ENCODE data around the gene C16orf78. TPM values are rescaled to one million over a fixed set of nuclear protein-coding genes. Genes with fewer than 3 reads are reported as not detected.

C16orf78 gene
- polyA plus RNA-seq, 1 donor from 2014 or later = not detected

GRCh38 chr16:49400611-49401010 is 27.0 kb downstream of the C16orf78 start:
- Histone ChIP-seq H3K79me2 (replicated peaks; ENCODE audit: insufficient read depth, low read length) (no peaks in the 10 kb centered on the region), H3F3A (ENCODE audit: insufficient read depth, low read length, poor library complexity, severe bottlenecking) (no peaks in the 10 kb centered on the region), H2AFZ (ENCODE audit: low read depth, low read length) (no peak overlapping the region), H3K9ac (ENCODE audit: low read length) (no peak overlapping the region), H3K4me2 (ENCODE audit: low read length) (no peak overlapping the region), H3K9me2 (ENCODE audit: insufficient read depth, low read length) (no peaks in the 10 kb centered on the region), H3K27ac (ENCODE audit: low read length) (no peak overlapping the region), H3K27me3 (ENCODE audit: insufficient read depth, low read depth, low read length) (no peaks in the 10 kb centered on the region), H3K4me3 (ENCODE audit: low read length) (no peak overlapping the region), H4K20me1 (ENCODE audit: insufficient read depth) (no peaks in the 10 kb centered on the region), H3K36me3 (ENCODE audit: insufficient read depth, low read length) (no peaks in the 10 kb centered on the region), H3K9me3 (ENCODE audit: low read length) (peaks cover 4% of the 10 kb centered on the region)
- no peak for TF ChIP-seq RAD21 (conservative IDR thresholded peaks at IDR 0.05)
- TF ChIP-seq MXI1 (conservative IDR thresholded peaks at IDR 0.05; ENCODE audit: poor library complexity, severe bottlenecking) = no peak
- TF ChIP-seq SMC3 (conservative IDR thresholded peaks at IDR 0.05; ENCODE audit: poor library complexity) = no peak
- TF ChIP-seq POLR2AphosphoS5 (IDR thresholded peaks at IDR 0.05) = no peak

DNA sequence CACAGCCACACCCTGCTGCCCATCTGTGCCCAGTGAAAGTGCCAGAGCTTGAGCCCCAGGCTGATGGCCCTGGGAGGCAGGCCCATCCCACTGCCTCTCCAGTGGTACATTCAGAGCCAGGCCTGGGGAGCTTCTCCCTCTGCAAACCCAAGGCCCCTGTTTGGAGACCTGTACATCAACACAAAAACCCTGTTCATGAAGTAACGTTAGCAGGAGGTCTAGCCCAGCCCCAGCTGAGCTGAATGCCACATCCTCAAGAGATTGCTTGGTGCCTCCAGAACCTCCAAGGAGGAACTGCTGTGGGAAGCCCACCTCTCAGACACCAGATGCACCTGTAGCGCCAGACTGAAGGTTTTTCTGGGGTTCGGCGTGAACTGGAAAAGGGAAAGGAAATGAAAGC is 31.5 kb downstream of the C16orf78 start:
- TF ChIP-seq, protein P1, sequence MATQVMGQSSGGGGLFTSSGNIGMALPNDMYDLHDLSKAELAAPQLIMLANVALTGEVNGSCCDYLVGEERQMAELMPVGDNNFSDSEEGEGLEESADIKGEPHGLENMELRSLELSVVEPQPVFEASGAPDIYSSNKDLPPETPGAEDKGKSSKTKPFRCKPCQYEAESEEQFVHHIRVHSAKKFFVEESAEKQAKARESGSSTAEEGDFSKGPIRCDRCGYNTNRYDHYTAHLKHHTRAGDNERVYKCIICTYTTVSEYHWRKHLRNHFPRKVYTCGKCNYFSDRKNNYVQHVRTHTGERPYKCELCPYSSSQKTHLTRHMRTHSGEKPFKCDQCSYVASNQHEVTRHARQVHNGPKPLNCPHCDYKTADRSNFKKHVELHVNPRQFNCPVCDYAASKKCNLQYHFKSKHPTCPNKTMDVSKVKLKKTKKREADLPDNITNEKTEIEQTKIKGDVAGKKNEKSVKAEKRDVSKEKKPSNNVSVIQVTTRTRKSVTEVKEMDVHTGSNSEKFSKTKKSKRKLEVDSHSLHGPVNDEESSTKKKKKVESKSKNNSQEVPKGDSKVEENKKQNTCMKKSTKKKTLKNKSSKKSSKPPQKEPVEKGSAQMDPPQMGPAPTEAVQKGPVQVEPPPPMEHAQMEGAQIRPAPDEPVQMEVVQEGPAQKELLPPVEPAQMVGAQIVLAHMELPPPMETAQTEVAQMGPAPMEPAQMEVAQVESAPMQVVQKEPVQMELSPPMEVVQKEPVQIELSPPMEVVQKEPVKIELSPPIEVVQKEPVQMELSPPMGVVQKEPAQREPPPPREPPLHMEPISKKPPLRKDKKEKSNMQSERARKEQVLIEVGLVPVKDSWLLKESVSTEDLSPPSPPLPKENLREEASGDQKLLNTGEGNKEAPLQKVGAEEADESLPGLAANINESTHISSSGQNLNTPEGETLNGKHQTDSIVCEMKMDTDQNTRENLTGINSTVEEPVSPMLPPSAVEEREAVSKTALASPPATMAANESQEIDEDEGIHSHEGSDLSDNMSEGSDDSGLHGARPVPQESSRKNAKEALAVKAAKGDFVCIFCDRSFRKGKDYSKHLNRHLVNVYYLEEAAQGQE (IDR thresholded peaks at IDR 0.05; ENCODE audit: borderline replicate concordance) = no peak
- TF ChIP-seq EP300 (conservative IDR thresholded peaks at IDR 0.05; ENCODE audit: poor library complexity, severe bottlenecking) = no peak
- TF ChIP-seq SMC3 (conservative IDR thresholded peaks at IDR 0.05; ENCODE audit: poor library complexity) = no peak
- TF ChIP-seq TAF1 (IDR thresholded peaks at IDR 0.05; ENCODE audit: low read depth) = no peak
- no peak for TF ChIP-seq MXI1 (conservative IDR thresholded peaks at IDR 0.05; ENCODE audit: poor library complexity, severe bottlenecking)
- TF ChIP-seq CTCF (IDR thresholded peaks at IDR 0.05; ENCODE audit: poor library complexity, severe bottlenecking) = no peak
- no peak for TF ChIP-seq EZH2 (IDR thresholded peaks at IDR 0.05; ENCODE audit: borderline replicate concordance, insufficient read depth, low read length, poor library complexity, severe bottlenecking)
- no peak for TF ChIP-seq POLR2AphosphoS5 (IDR thresholded peaks at IDR 0.05)
- TF ChIP-seq RAD21 (conservative IDR thresholded peaks at IDR 0.05) = no peak
- H2AFZ ChIP-seq (ENCODE audit: low read depth, low read length) = no peak overlapping the region
- no peaks in the 10 kb centered on the region for H3F3A ChIP-seq (ENCODE audit: insufficient read depth, low read length, poor library complexity, severe bottlenecking)
- peaks cover 4% of the 10 kb centered on the region for H3K9me3 ChIP-seq (ENCODE audit: low read length)
- H3K79me2 ChIP-seq (replicated peaks; ENCODE audit: insufficient read depth, low read length) = no peaks in the 10 kb centered on the region
- no peak overlapping the region for H3K9ac ChIP-seq (ENCODE audit: low read length)
- H3K4me2 ChIP-seq (ENCODE audit: low read length) = no peak overlapping the region
- H3K27me3 ChIP-seq (ENCODE audit: insufficient read depth, low read depth, low read length) = no peaks in the 10 kb centered on the region
- no peaks in the 10 kb centered on the region for H3K9me2 ChIP-seq (ENCODE audit: insufficient read depth, low read length)
- H3K36me3 ChIP-seq (ENCODE audit: insufficient read depth, low read length) = no peaks in the 10 kb centered on the region
- H4K20me1 ChIP-seq (ENCODE audit: insufficient read depth) = no peaks in the 10 kb centered on the region
- H3K27ac ChIP-seq (ENCODE audit: low read length) = no peak overlapping the region
- H3K4me3 ChIP-seq (ENCODE audit: low read length) = no peak overlapping the region

Data from neural cell (in vitro differentiated cells).